A673 (cell line): ENCODE data around the gene SUSD1. TPM values are rescaled to one million over a fixed set of nuclear protein-coding genes. Genes with fewer than 3 reads are reported as not detected.

Source experiments
- BruUV-seq: library from RNA; stranded (reverse); fragments of 400-500 nt; replicated peaks from 2 replicates; lab custom pipeline; 2021; lab: Mats Ljungman, UMichigan
- CTCF ChIA-PET: fragments of 300-600 bp; sonication (Branson Sonifier 250); formaldehyde crosslinking; loops from one replicate; lab custom pipeline; 2022; ENCODE audit warnings: antibody characterized with exemption; lab: Charles Lee
- POLR2A ChIA-PET: fragments of 300-600 bp; sonication (Branson Sonifier 250); formaldehyde crosslinking; loops from one replicate; lab custom pipeline; 2022; ENCODE audit warnings: antibody characterized with exemption; ENCODE audit not compliant: low non-redundant PET; lab: Charles Lee
- DNase-seq: peaks from one replicate; pipeline ENCODE4 v3.0.0-alpha.2; 2015; ENCODE audit warnings: low spot score
- H3K27ac ChIP-seq: fragments of 200-600 bp; sonication (generic); 2 replicates; pipeline ENCODE4 v1.5.1; 2016; ENCODE audit warnings: mixed run types, low read depth, mild to moderate bottlenecking, mixed read lengths, antibody characterized with exemption, low read length; ENCODE audit not compliant: poor library complexity, severe bottlenecking
- H3K27me3 ChIP-seq: fragments of 200-600 bp; sonication (generic); replicated peaks from 2 replicates; pipeline ENCODE4 v1.6.1; 2017; ENCODE audit warnings: mixed run types, low read depth, mild to moderate bottlenecking, mixed read lengths, antibody characterized with exemption, low read length; ENCODE audit not compliant: insufficient read depth, poor library complexity
- H3K36me3 ChIP-seq: fragments of 200-600 bp; sonication (generic); 2 replicates; pipeline ENCODE4 v1.6.1; 2016; ENCODE audit warnings: mixed run types, mild to moderate bottlenecking, mixed read lengths, antibody characterized with exemption, low read length; ENCODE audit not compliant: insufficient read depth, poor library complexity, severe bottlenecking
- H3K4me1 ChIP-seq: fragments of 200-600 bp; sonication (generic); 2 replicates; pipeline ENCODE4 v1.6.1; 2017; ENCODE audit warnings: mixed run types, mild to moderate bottlenecking, mixed read lengths, antibody characterized with exemption, low read length; ENCODE audit not compliant: insufficient read depth, poor library complexity, severe bottlenecking
- H3K4me3 ChIP-seq: fragments of 200-600 bp; sonication (generic); 2 replicates; pipeline ENCODE4 v1.5.1; 2016; ENCODE audit warnings: low read depth, mixed run types, mild to moderate bottlenecking, mixed read lengths, low read length; ENCODE audit not compliant: poor library complexity, severe bottlenecking
- H3K9me3 ChIP-seq: fragments of 200-600 bp; sonication (generic); 2 replicates; pipeline ENCODE4 v1.6.1; 2016; ENCODE audit warnings: mixed run types, low read depth, mild to moderate bottlenecking, mixed read lengths, antibody characterized with exemption, low read length; ENCODE audit not compliant: poor library complexity, severe bottlenecking
- CTCF ChIP-seq: fragments of 300-800, 200-600 bp; sonication (generic); conservative IDR thresholded peaks from 2 replicates; pipeline ENCODE4 v1.5.1; 2017; ENCODE audit warnings: low read depth, mild to moderate bottlenecking, antibody characterized with exemption, low read length, moderate library complexity, mixed read lengths
- EZH2 ChIP-seq: fragments of 200-600 bp; sonication (generic); IDR thresholded peaks from 2 replicates; pipeline ENCODE4 v1.6.1; 2017; ENCODE audit warnings: borderline replicate concordance, low read depth, mild to moderate bottlenecking, mixed read lengths, antibody characterized with exemption, low read length; ENCODE audit not compliant: poor library complexity, severe bottlenecking
- intact Hi-C: fragments of 100-400 bp; cut with micrococcal nuclease; formaldehyde crosslinking; loops from one replicate; pipeline ENCODE4 v1.10.0; 2022; ENCODE audit not compliant: unreplicated experiment
- total RNA-seq: library from RNA; stranded (reverse); gene quantifications from 2 replicates; pipeline ENCODE4 v1.2.3, GENCODE V29; 2021

The SUSD1 gene
- total RNA-seq, 1 experiment from 2014 or later = 14.9 TPM

- no peak overlapping the region for H3K27ac ChIP-seq
- CTCF ChIA-PET = no interaction called here
Measured at GRCh38 chr9:112118009-112118408, 57.1 kb downstream of the SUSD1 start.

GRCh38 chr9:112115970-112116753 lies 58.9 kb downstream of the SUSD1 start:
- POLR2A ChIA-PET = no interaction called here
- BruUV-seq = no TSS peak

More at GRCh38 chr9:112118009-112118408, 57.1 kb downstream of the SUSD1 start:
- H3K9me3 ChIP-seq = no peaks in the 10 kb centered on the region
- BruUV-seq = no TSS peak
- no peaks in the 10 kb centered on the region for H3K36me3 ChIP-seq
- peaks cover 5% of the 10 kb centered on the region for H3K4me1 ChIP-seq
- H3K4me3 ChIP-seq = no peak overlapping the region
- no peaks in the 10 kb centered on the region for H3K27me3 ChIP-seq
- intact Hi-C loops = no loop called here
- TF ChIP-seq EZH2 (no peak), CTCF (no peak)
- POLR2A ChIA-PET = no interaction called here
- DNase-seq = no peak

GRCh38 chr9:112115109-112115508 lies 60.0 kb downstream of the SUSD1 start:
- ChIA-PET POLR2A (no interaction called here), CTCF (interaction anchor here (0.5 kb wide), 1 partner anchor 9 kb away, joined by 3 read pairs; no protein-coding TSS in a partner anchor)
- no peak for DNase-seq
- Histone ChIP-seq H3K4me1 (no peaks in the 10 kb centered on the region), H3K9me3 (no peaks in the 10 kb centered on the region), H3K27ac (no peak overlapping the region), H3K27me3 (no peaks in the 10 kb centered on the region), H3K4me3 (no peak overlapping the region), H3K36me3 (no peaks in the 10 kb centered on the region)
- TF ChIP-seq CTCF (no peak), EZH2 (no peak)
- intact Hi-C loops = no loop called here
- no TSS peak for BruUV-seq

More at GRCh38 chr9:112115970-112116753, 58.9 kb downstream of the SUSD1 start:
- no peak overlapping the region for H3K27ac ChIP-seq
- H3K4me3 ChIP-seq = no peak overlapping the region
- no peaks in the 10 kb centered on the region for H3K9me3 ChIP-seq
- no peaks in the 10 kb centered on the region for H3K36me3 ChIP-seq
- CTCF ChIA-PET = no interaction called here
- intact Hi-C loops = no loop called here
- no peaks in the 10 kb centered on the region for H3K27me3 ChIP-seq
- TF ChIP-seq EZH2 (no peak), CTCF (no peak)
- no peak for DNase-seq
- peaks cover 5% of the 10 kb centered on the region for H3K4me1 ChIP-seq
